GM12878 (cell line): ENCODE data around the gene AGBL4. TPM values are rescaled to one million over a fixed set of nuclear protein-coding genes. Genes with fewer than 3 reads are reported as not detected.

Source experiments
- ATAC-seq: fragments of 200-7000 bp; cut with Tn5 transposase; 3 replicates; pipeline ENCODE4 v1.9.1; 2020; ENCODE audit warnings: mild to moderate bottlenecking, moderate library complexity
- BruUV-seq: library from RNA; stranded (reverse); fragments of 400-500 nt; replicated peaks from 2 replicates; lab custom pipeline; 2021; lab: Mats Ljungman, UMichigan
- CTCF ChIA-PET: fragments of 300-600 bp; sonication (Branson Sonifier 250); formaldehyde crosslinking; extraction: SDS; loops from one replicate; lab custom pipeline; 2021; ENCODE audit warnings: inconsistent platforms; lab: Yijun Ruan, JAX
- POLR2A ChIA-PET: fragments of 350-600 bp; formaldehyde crosslinking; extraction: SDS; loops from one replicate; lab custom pipeline; 2021; ENCODE audit warnings: inconsistent platforms; lab: Charles Lee
- RAD21 ChIA-PET: fragments of 300-600 bp; sonication (Branson Sonifier 250); formaldehyde crosslinking; loops from one replicate; lab custom pipeline; 2023; ENCODE audit warnings: antibody characterized with exemption; ENCODE audit not compliant: unreplicated experiment; lab: Charles Lee
- SMC1A ChIA-PET: fragments of 300-600 bp; sonication (Branson Sonifier 250); formaldehyde crosslinking; loops from one replicate; lab custom pipeline; 2023; ENCODE audit not compliant: unreplicated experiment, uncharacterized antibody; lab: Charles Lee
- DNase-seq: peaks from one replicate; pipeline ENCODE4 v3.0.0-alpha.2; 2011; ENCODE audit warnings: low read depth, low spot score
- FAIRE-seq: peaks from 3 replicates; lab custom pipeline; 2011; peaks lifted over from hg19 to GRCh38; lab: Jason Lieb, UNC
- H2AFZ ChIP-seq: 2 replicates; pipeline ENCODE4 v1.6.0; 2011; ENCODE audit warnings: low read depth, low read length, control low read depth; ENCODE audit not compliant: control insufficient read depth
- H3K27ac ChIP-seq: 2 replicates; pipeline ENCODE4 v1.5.1; 2011; ENCODE audit warnings: control low read depth; ENCODE audit not compliant: control insufficient read depth, insufficient read depth
- H3K27me3 ChIP-seq, 2 experiments: replicated peaks in 1 of 2; 2 replicates each; pipeline versions ENCODE4 v1.6.0 to v1.6.1; 2011; ENCODE audit warnings: low read length in 1 of 2; ENCODE audit not compliant: control insufficient read depth in 2 of 2, insufficient read depth in 2 of 2
- H3K36me3 ChIP-seq, 2 experiments: 2 replicates each; pipeline ENCODE4 v1.5.1; 2011; ENCODE audit warnings: low read length in 1 of 2; ENCODE audit not compliant: control insufficient read depth in 2 of 2, insufficient read depth in 2 of 2
- H3K4me1 ChIP-seq: 2 replicates; pipeline ENCODE4 v1.6.1; 2011; ENCODE audit warnings: mild to moderate bottlenecking, low read length, moderate library complexity, mixed read lengths; ENCODE audit not compliant: control insufficient read depth, insufficient read depth
- H3K4me2 ChIP-seq: 2 replicates; pipeline ENCODE4 v1.6.0; 2011; ENCODE audit warnings: control low read depth; ENCODE audit not compliant: control insufficient read depth, insufficient read depth
- H3K4me3 ChIP-seq: fragments of 200-600 bp; sonication (generic); 2 replicates; pipeline ENCODE4 v1.5.1; 2016
- H3K79me2 ChIP-seq: 2 replicates; pipeline ENCODE4 v1.6.0; 2011; ENCODE audit warnings: low read length; ENCODE audit not compliant: control insufficient read depth, insufficient read depth
- H3K9ac ChIP-seq: 2 replicates; pipeline ENCODE4 v1.8.0; 2011; ENCODE audit warnings: low read length, control low read depth, mixed read lengths; ENCODE audit not compliant: control insufficient read depth, insufficient read depth
- H3K9me3 ChIP-seq: replicated peaks from 3 replicates; pipeline ENCODE4 v1.5.1; 2011; ENCODE audit warnings: mild to moderate bottlenecking, low read length; ENCODE audit not compliant: control insufficient read depth, insufficient read depth
- H4K20me1 ChIP-seq: 2 replicates; pipeline ENCODE4 v1.6.0; 2011; ENCODE audit not compliant: control insufficient read depth, insufficient read depth
- CEBPB ChIP-seq, 2 experiments: fragments of 150-350 bp in 1 of 2; IDR thresholded peaks; 2 replicates each; pipeline ENCODE4 v1.6.1; 2012 to 2014; ENCODE audit warnings: low read depth in 2 of 2, low read length in 2 of 2, borderline replicate concordance in 1 of 2, inconsistent platforms in 1 of 2
- E2F8 ChIP-seq: fragments of 450-650 bp; IDR thresholded peaks from 2 replicates; pipeline ENCODE4 v1.6.1; 2018; ENCODE audit warnings: mild to moderate bottlenecking, low read depth, moderate library complexity; ENCODE audit not compliant: partially characterized antibody
- EED ChIP-seq: sonication (generic); IDR thresholded peaks from 2 replicates; pipeline ENCODE4 v1.6.1; 2016; ENCODE audit warnings: antibody characterized with exemption, low read depth
- ELK1 ChIP-seq: IDR thresholded peaks from 2 replicates; pipeline ENCODE4 v1.6.1; 2012; ENCODE audit warnings: low read depth, low read length, improper control_type of control experiment
- HDAC6 ChIP-seq: fragments of 200-600 bp; sonication (generic); IDR thresholded peaks from one replicate; pipeline ENCODE4 v1.8.0; 2017; ENCODE audit warnings: antibody characterized with exemption; ENCODE audit not compliant: unreplicated experiment
- MEF2A ChIP-seq: IDR thresholded peaks from 2 replicates; pipeline ENCODE4 v1.6.1; 2011; ENCODE audit warnings: low read depth, mild to moderate bottlenecking, low read length, moderate library complexity; ENCODE audit not compliant: insufficient read depth
- MTA3 ChIP-seq: IDR thresholded peaks from 2 replicates; pipeline ENCODE4 v1.6.1; 2012; ENCODE audit warnings: low read length, inconsistent platforms, borderline replicate concordance
- RELB ChIP-seq: fragments of 450-650 bp; IDR thresholded peaks from 2 replicates; pipeline ENCODE4 v1.6.1; 2017; ENCODE audit warnings: low read depth, mild to moderate bottlenecking, moderate library complexity
- TARDBP ChIP-seq: IDR thresholded peaks from 2 replicates; pipeline ENCODE4 v1.6.1; 2016; ENCODE audit warnings: borderline replicate concordance
- TBL1XR1 ChIP-seq: IDR thresholded peaks from 2 replicates; pipeline ENCODE4 v1.6.1; 2012; ENCODE audit warnings: low read depth, low read length, improper control_type of control experiment
- ZSCAN29 ChIP-seq: fragments of 450-650 bp; IDR thresholded peaks from 2 replicates; pipeline ENCODE4 v1.6.1; 2017; ENCODE audit warnings: mild to moderate bottlenecking, moderate library complexity
- in situ Hi-C: fragments of 300-500 bp; cut with MboI; formaldehyde crosslinking; loops from 9 replicates; pipeline ENCODE4 v1.14.3; 2018; ENCODE audit warnings: mixed read lengths
- intact Hi-C: fragments of 100-400 bp; cut with micrococcal nuclease; formaldehyde crosslinking; loops from one replicate; pipeline ENCODE4 v1.14.2; 2022; ENCODE audit not compliant: unreplicated experiment
- polyA plus RNA-seq, 11 experiments: library from polyadenylated mRNA; depleted of rRNA in 4 of 11; unstranded in 6 of 11; stranded (reverse) in 5 of 11; fragments of >200 nt; fragmentation: Nextera tagmentation in 4 of 11; fragmentation: Illumina TruSeq in 1 of 11; extraction: Ambion mirVana in 4 of 11; extraction: Trizol in 1 of 11; gene quantifications; 1 replicate in 1 of 11; 2 replicates in 10 of 11; pipeline versions ENCODE4 v1.2.1 to v1.2.3, GENCODE V29; 2011 to 2016; ENCODE audit warnings: inconsistent platforms in 2 of 11, missing spikeins in 2 of 11, low read depth in 1 of 11
- total RNA-seq, 4 experiments: library from RNA; depleted of rRNA in 3 of 4; stranded (reverse); fragments of >200 nt in 3 of 4; fragmentation: Illumina TruSeq in 1 of 4; extraction: Trizol in 1 of 4; gene quantifications; 2 replicates each; pipeline versions ENCODE4 v1.2.1 to v1.2.3, GENCODE V29; 2013 to 2021
- TF ChIP-seq, protein P1 (sequence below): IDR thresholded peaks from 2 replicates; pipeline ENCODE4 v1.6.1; 2012; ENCODE audit warnings: low read length, inconsistent platforms
- TF ChIP-seq, protein P2 (sequence below): fragments of 450-650 bp; IDR thresholded peaks from 2 replicates; pipeline ENCODE4 v1.6.1; 2016; ENCODE audit warnings: mild to moderate bottlenecking

The AGBL4 gene
- total and polyA plus RNA-seq, 10 of the 15 experiments (the other 5 are each of a cell fraction or from before 2014, with no cell fraction given) = 0.31 TPM; not detected in 9

DNA sequence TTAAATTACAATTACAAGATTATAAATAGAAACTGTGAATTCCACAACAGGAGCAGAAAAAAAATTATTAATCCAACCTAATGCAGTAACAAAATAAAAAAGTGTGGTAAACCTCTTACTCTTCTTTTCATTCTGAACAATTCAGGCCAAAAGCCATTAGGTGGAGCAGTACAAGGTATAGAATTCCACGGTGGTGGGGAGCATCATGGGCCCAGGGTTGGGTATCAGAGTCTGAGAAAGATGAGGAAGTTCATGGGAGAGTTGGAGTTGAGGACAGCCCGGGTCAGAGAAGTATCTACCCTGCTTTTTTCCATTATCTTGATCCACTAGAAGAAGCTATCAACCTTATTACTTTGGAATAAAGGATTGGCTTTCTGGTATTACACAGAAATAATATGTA lies 586.9 kb downstream of the AGBL4 start (continued):
- TF ChIP-seq CEBPB (IDR thresholded peaks at IDR 0.05; ENCODE audit: borderline replicate concordance in 1 of 2, low read depth in 2 of 2, low read length in 2 of 2) (no peak), E2F8 (no peak), ZSCAN29 (no peak), MEF2A (no peak), TARDBP (no peak)

GRCh38 chr1:49435291-49435690 lies 588.5 kb downstream of the AGBL4 start:
- Histone ChIP-seq H3K27ac (no peak overlapping the region), H3K9ac (no peak overlapping the region), H3K79me2 (no peaks in the 10 kb centered on the region), H3K4me1 (no peaks in the 10 kb centered on the region), H3K9me3 (no peaks in the 10 kb centered on the region), H2AFZ (no peak overlapping the region), H3K27me3 (no peaks in the 10 kb centered on the region), H4K20me1 (no peaks in the 10 kb centered on the region), H3K4me3 (no peak overlapping the region), H3K36me3 (no peaks in the 10 kb centered on the region), H3K4me2 (no peak overlapping the region)
- TF ChIP-seq, protein P1, sequence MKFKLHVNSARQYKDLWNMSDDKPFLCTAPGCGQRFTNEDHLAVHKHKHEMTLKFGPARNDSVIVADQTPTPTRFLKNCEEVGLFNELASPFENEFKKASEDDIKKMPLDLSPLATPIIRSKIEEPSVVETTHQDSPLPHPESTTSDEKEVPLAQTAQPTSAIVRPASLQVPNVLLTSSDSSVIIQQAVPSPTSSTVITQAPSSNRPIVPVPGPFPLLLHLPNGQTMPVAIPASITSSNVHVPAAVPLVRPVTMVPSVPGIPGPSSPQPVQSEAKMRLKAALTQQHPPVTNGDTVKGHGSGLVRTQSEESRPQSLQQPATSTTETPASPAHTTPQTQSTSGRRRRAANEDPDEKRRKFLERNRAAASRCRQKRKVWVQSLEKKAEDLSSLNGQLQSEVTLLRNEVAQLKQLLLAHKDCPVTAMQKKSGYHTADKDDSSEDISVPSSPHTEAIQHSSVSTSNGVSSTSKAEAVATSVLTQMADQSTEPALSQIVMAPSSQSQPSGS = no peak
- TF ChIP-seq MTA3 = no peak
- TF ChIP-seq, protein P2, sequence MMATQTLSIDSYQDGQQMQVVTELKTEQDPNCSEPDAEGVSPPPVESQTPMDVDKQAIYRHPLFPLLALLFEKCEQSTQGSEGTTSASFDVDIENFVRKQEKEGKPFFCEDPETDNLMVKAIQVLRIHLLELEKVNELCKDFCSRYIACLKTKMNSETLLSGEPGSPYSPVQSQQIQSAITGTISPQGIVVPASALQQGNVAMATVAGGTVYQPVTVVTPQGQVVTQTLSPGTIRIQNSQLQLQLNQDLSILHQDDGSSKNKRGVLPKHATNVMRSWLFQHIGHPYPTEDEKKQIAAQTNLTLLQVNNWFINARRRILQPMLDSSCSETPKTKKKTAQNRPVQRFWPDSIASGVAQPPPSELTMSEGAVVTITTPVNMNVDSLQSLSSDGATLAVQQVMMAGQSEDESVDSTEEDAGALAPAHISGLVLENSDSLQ = no peak
- no peak for TF ChIP-seq HDAC6
- no peak for TF ChIP-seq TBL1XR1
- TF ChIP-seq EED = no peak
- TF ChIP-seq RELB = no peak
- no peak for TF ChIP-seq ELK1
- RAD21 ChIA-PET = no interaction called here
- SMC1A ChIA-PET = no interaction called here
- in situ Hi-C loops = no loop called here
- intact Hi-C loops = no loop called here
- DNase-seq = no peak
- ATAC-seq = no peak
- no peak for FAIRE-seq
- POLR2A ChIA-PET = no interaction called here
- CTCF ChIA-PET = no interaction called here
- BruUV-seq = no TSS peak
